IMR-90 (cell line): ENCODE results near the gene SPATA46. TPM values are rescaled to one million over a fixed set of nuclear protein-coding genes. Genes with fewer than 3 reads are reported as not detected.

Source experiments
- ATAC-seq: fragments of 200-7000 bp; cut with Tn5 transposase; 2 replicates; pipeline ENCODE4 v1.9.1; 2020; ENCODE audit warnings: low read depth, mild to moderate bottlenecking, moderate library complexity
- BruUV-seq: library from RNA; stranded (reverse); fragments of 400-500 nt; replicated peaks from 2 replicates; lab custom pipeline; 2021; lab: Mats Ljungman, UMichigan
- CTCF ChIA-PET: fragments of 300-600 bp; formaldehyde crosslinking; extraction: SDS; loops from one replicate; lab custom pipeline; 2021; ENCODE audit warnings: antibody characterized with exemption; lab: Yijun Ruan, JAX
- POLR2A ChIA-PET: fragments of 300-600 bp; sonication (Branson Sonifier 250); formaldehyde crosslinking; loops from one replicate; lab custom pipeline; 2022; ENCODE audit warnings: antibody characterized with exemption; ENCODE audit not compliant: unreplicated experiment; lab: Charles Lee
- DNase-seq: peaks from one replicate; pipeline ENCODE4 v3.0.0; 2013
- H2AFZ ChIP-seq: replicated peaks from 2 replicates; pipeline ENCODE3; 2013; ENCODE audit warnings: low read length, mild to moderate bottlenecking; ENCODE audit not compliant: poor library complexity
- H2AK5ac ChIP-seq: 2 replicates; pipeline ENCODE4 v1.6.1; 2013; ENCODE audit warnings: low read depth, low read length, inconsistent platforms
- H2AK9ac ChIP-seq: replicated peaks from 2 replicates; pipeline ENCODE3; 2013; ENCODE audit warnings: mild to moderate bottlenecking, low read depth, low read length, moderate library complexity; ENCODE audit not compliant: poor library complexity
- H2BK120ac ChIP-seq: 2 replicates; pipeline ENCODE4 v1.6.1; 2013; ENCODE audit warnings: low read depth, low read length, inconsistent platforms
- H2BK15ac ChIP-seq: 3 replicates; pipeline ENCODE4 v1.6.1; 2013; ENCODE audit warnings: low read depth, low read length, inconsistent platforms
- H2BK20ac ChIP-seq: 2 replicates; pipeline ENCODE4 v1.6.1; 2013; ENCODE audit warnings: low read depth, mild to moderate bottlenecking, inconsistent platforms, low read length, moderate library complexity
- H2BK5ac ChIP-seq: 2 replicates; pipeline ENCODE4 v1.6.1; 2013; ENCODE audit warnings: mild to moderate bottlenecking, low read depth, low read length, inconsistent platforms; ENCODE audit not compliant: poor library complexity, severe bottlenecking
- H3K14ac ChIP-seq: replicated peaks from 2 replicates; pipeline ENCODE4 v1.6.1; 2013; ENCODE audit warnings: low read depth, low read length, inconsistent platforms
- H3K18ac ChIP-seq: 2 replicates; pipeline ENCODE4 v1.6.1; 2013; ENCODE audit warnings: low read depth, low read length, control low read depth
- H3K23ac ChIP-seq: 2 replicates; pipeline ENCODE4 v1.6.1; 2013; ENCODE audit warnings: low read depth, low read length, inconsistent platforms
- H3K27ac ChIP-seq: 2 replicates; pipeline ENCODE4 v1.5.1; 2013; ENCODE audit warnings: mild to moderate bottlenecking, control low read depth, low read length; ENCODE audit not compliant: insufficient read depth
- H3K27me3 ChIP-seq: 2 replicates; pipeline ENCODE4 v1.6.1; 2013; ENCODE audit warnings: low read length; ENCODE audit not compliant: control insufficient read depth, insufficient read depth
- H3K36me3 ChIP-seq: 2 replicates; pipeline ENCODE4 v1.6.1; 2013; ENCODE audit warnings: low read length, mixed read lengths; ENCODE audit not compliant: control insufficient read depth, insufficient read depth
- H3K4ac ChIP-seq: 2 replicates; pipeline ENCODE4 v1.6.1; 2013; ENCODE audit warnings: low read depth, low read length, inconsistent platforms
- H3K4me1 ChIP-seq: 2 replicates; pipeline ENCODE4 v1.6.1; 2013; ENCODE audit warnings: low read length, mixed read lengths; ENCODE audit not compliant: control insufficient read depth, insufficient read depth
- H3K4me2 ChIP-seq: 2 replicates; pipeline ENCODE4 v1.6.1; 2013; ENCODE audit warnings: low read depth, mild to moderate bottlenecking, control low read depth, low read length, moderate library complexity
- H3K4me3 ChIP-seq: 2 replicates; pipeline ENCODE4 v1.5.1; 2013; ENCODE audit warnings: low read depth, mild to moderate bottlenecking, control low read depth, low read length, moderate library complexity; ENCODE audit not compliant: insufficient read depth
- H3K56ac ChIP-seq: 2 replicates; pipeline ENCODE4 v1.6.1; 2013; ENCODE audit warnings: low read length, inconsistent platforms; ENCODE audit not compliant: insufficient read depth; ENCODE audit errors: extremely low read depth
- H3K79me1 ChIP-seq, 2 experiments: 2 replicates each; pipeline ENCODE4 v1.6.1; 2013; ENCODE audit warnings: low read length in 2 of 2, inconsistent platforms in 1 of 2, low read depth in 1 of 2
- H3K9ac ChIP-seq: 2 replicates; pipeline ENCODE4 v1.6.1; 2013; ENCODE audit warnings: low read depth, low read length, control low read depth
- H3K9me1 ChIP-seq: 2 replicates; pipeline ENCODE4 v1.6.1; 2013; ENCODE audit warnings: low read length, inconsistent platforms; ENCODE audit not compliant: insufficient read depth
- H3K9me3 ChIP-seq: 2 replicates; pipeline ENCODE4 v1.6.1; 2013; ENCODE audit warnings: low read length; ENCODE audit not compliant: control insufficient read depth, insufficient read depth
- H4K20me1 ChIP-seq: 2 replicates; pipeline ENCODE4 v1.6.1; 2013; ENCODE audit warnings: low read length, inconsistent platforms; ENCODE audit not compliant: insufficient read depth
- H4K5ac ChIP-seq: 2 replicates; pipeline ENCODE4 v1.6.1; 2013; ENCODE audit warnings: mild to moderate bottlenecking, low read depth, low read length, control low read depth
- H4K8ac ChIP-seq, 2 experiments: 2 replicates each; pipeline ENCODE4 v1.6.1; 2013; ENCODE audit warnings: low read depth in 2 of 2, low read length in 2 of 2, control low read depth in 1 of 2, inconsistent platforms in 1 of 2
- H4K91ac ChIP-seq: 2 replicates; pipeline ENCODE4 v1.6.1; 2013; ENCODE audit warnings: low read depth, low read length, inconsistent platforms; ENCODE audit not compliant: insufficient read depth
- BHLHE40 ChIP-seq: fragments of 150-350 bp; IDR thresholded peaks from 2 replicates; pipeline ENCODE4 v1.6.1; 2016; ENCODE audit warnings: mild to moderate bottlenecking, low read depth, low read length
- CEBPB ChIP-seq: IDR thresholded peaks from 2 replicates; pipeline ENCODE4 v1.6.1; 2012; ENCODE audit warnings: low read depth, low read length, improper control_type of control experiment
- CHD1 ChIP-seq: IDR thresholded peaks from 2 replicates; pipeline ENCODE4 v1.6.1; 2012; ENCODE audit warnings: low read depth, low read length, improper control_type of control experiment
- FOS ChIP-seq: fragments of 150-350 bp; IDR thresholded peaks from 2 replicates; pipeline ENCODE4 v1.6.1; 2016; ENCODE audit warnings: low read depth, low read length
- MAFK ChIP-seq: IDR thresholded peaks from 2 replicates; pipeline ENCODE4 v1.6.1; 2012; ENCODE audit warnings: low read depth, low read length, improper control_type of control experiment
- MAZ ChIP-seq: IDR thresholded peaks from 2 replicates; pipeline ENCODE4 v1.6.1; 2012; ENCODE audit warnings: low read depth, mild to moderate bottlenecking, low read length, improper control_type of control experiment, moderate library complexity, borderline replicate concordance
- MXI1 ChIP-seq: IDR thresholded peaks from 2 replicates; pipeline ENCODE4 v1.6.1; 2012; ENCODE audit warnings: low read depth, mild to moderate bottlenecking, low read length, moderate library complexity, borderline replicate concordance
- NFE2L2 ChIP-seq: fragments of 150-350 bp; IDR thresholded peaks from 2 replicates; pipeline ENCODE4 v1.6.1; 2016; ENCODE audit warnings: low read depth, mild to moderate bottlenecking, low read length
- POLR2A ChIP-seq: IDR thresholded peaks from 2 replicates; pipeline ENCODE4 v1.6.1; 2012; ENCODE audit warnings: mild to moderate bottlenecking, low read depth, low read length
- RAD21 ChIP-seq: IDR thresholded peaks from 2 replicates; pipeline ENCODE4 v1.6.1; 2012; ENCODE audit warnings: low read length, improper control_type of control experiment
- RCOR1 ChIP-seq: IDR thresholded peaks from 2 replicates; pipeline ENCODE4 v1.6.1; 2012; ENCODE audit warnings: mild to moderate bottlenecking, low read length, improper control_type of control experiment; ENCODE audit not compliant: insufficient replicate concordance
- RFX5 ChIP-seq: IDR thresholded peaks from 2 replicates; pipeline ENCODE4 v1.8.0; 2012; ENCODE audit warnings: low read depth, mild to moderate bottlenecking, low read length, moderate library complexity
- SMC3 ChIP-seq: fragments of 150-350 bp; IDR thresholded peaks from 2 replicates; pipeline ENCODE4 v1.6.1; 2016; ENCODE audit warnings: low read depth, mild to moderate bottlenecking, antibody characterized with exemption, low read length, moderate library complexity
- WGBS, 2 experiments: methylation state at CpG; one replicate each; pipeline versions ENCODE4 v1.1.5 to v1.1.7; 2013; ENCODE audit warnings: missing lambda C conversion rate in 2 of 2; ENCODE audit not compliant: insufficient read length in 1 of 2; ENCODE audit errors: extremely low coverage in 2 of 2; 5-methylcytosine and 5-hydroxymethylcytosine counted together
- dilution Hi-C: fragments of 300-500 bp; cut with HindIII; formaldehyde crosslinking; loops from one replicate; pipeline ENCODE4 v1.14.3; 2018; ENCODE audit warnings: low sequenced_read_pairs; ENCODE audit not compliant: unreplicated experiment
- in situ Hi-C: fragments of 300-500 bp; cut with MboI; formaldehyde crosslinking; loops from 3 replicates; pipeline ENCODE4 v1.14.3; 2019; ENCODE audit warnings: low sequenced_read_pairs, inconsistent platforms, mixed read lengths
- intact Hi-C: fragments of 100-400 bp; cut with micrococcal nuclease; formaldehyde crosslinking; loops from 2 replicates; pipeline ENCODE4 v1.10.0; 2022
- polyA plus RNA-seq, 3 experiments: library from polyadenylated mRNA; depleted of rRNA; stranded (reverse); fragments of >200 nt; gene quantifications; 2 replicates each; pipeline ENCODE4 v1.2.3, GENCODE V29; 2012; ENCODE audit warnings: low replicate concordance in 1 of 3
- total RNA-seq: library from RNA; depleted of rRNA; stranded (reverse); fragments of >200 nt; gene quantifications from 2 replicates; pipeline ENCODE4 v1.2.3, GENCODE V29; 2012
- TF ChIP-seq, protein P1 (sequence below): conservative IDR thresholded peaks from 2 replicates; pipeline ENCODE4 v1.5.1; 2012; ENCODE audit warnings: mild to moderate bottlenecking, low read depth, low read length, improper control_type of control experiment
- TF ChIP-seq, protein P2 (sequence below): fragments of 150-350 bp; IDR thresholded peaks from 2 replicates; pipeline ENCODE4 v1.6.1; 2017; ENCODE audit warnings: mild to moderate bottlenecking, antibody characterized with exemption, low read length, low read depth
- TF ChIP-seq, protein P3 (sequence below): fragments of 150-350 bp; IDR thresholded peaks from 2 replicates; pipeline ENCODE4 v1.6.1; 2016; ENCODE audit warnings: low read depth, mild to moderate bottlenecking, low read length, moderate library complexity, borderline replicate concordance

Gene SPATA46
- total and polyA plus RNA-seq, 2 of the 4 experiments (the other 2 are of a cell fraction): not detected

DNA sequence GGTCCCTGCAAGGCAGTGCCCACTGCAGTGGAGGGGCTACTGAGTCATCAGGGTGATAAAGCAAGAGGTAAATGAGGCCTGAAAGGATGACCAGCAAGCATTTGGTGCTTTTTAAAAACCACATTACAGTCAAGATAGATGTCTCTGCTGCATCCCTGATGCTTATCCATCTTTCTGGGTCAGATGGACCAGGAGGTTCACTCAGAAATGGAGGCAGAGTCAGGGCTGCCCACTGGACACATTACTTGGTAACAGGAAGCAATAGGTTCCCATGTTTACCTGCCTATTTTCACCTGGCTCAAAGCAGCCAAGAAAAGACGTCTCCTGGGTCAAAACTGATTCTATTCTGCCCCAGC, 3.6 kb downstream of the SPATA46 start:
- H3K18ac ChIP-seq: no peak overlapping the region
- ChIA-PET CTCF (no interaction called here), POLR2A (no interaction called here)
- H3K4ac ChIP-seq: no peak overlapping the region
- intact Hi-C loops (no loop called here), dilution Hi-C loops (no loop called here), in situ Hi-C loops (no loop called here)
- H3K27ac ChIP-seq: no peak overlapping the region
- no peaks in the 10 kb centered on the region for H3K9me3 ChIP-seq
- no peak overlapping the region for H2BK15ac ChIP-seq
- H2AK5ac ChIP-seq: no peak overlapping the region
- no peak overlapping the region for H3K9ac ChIP-seq
- H2BK5ac ChIP-seq: no peak overlapping the region
- no peak overlapping the region for H4K91ac ChIP-seq
- no TSS peak for BruUV-seq
- no peak overlapping the region for H3K4me3 ChIP-seq
- no peak overlapping the region for H2BK120ac ChIP-seq
- H3K79me1 ChIP-seq: no peaks in the 10 kb centered on the region
- H3K14ac ChIP-seq: no peak overlapping the region
- DNase-seq: no peak
- TF ChIP-seq RAD21 (no peak), CEBPB (no peak), POLR2A (no peak), RFX5 (no peak), CHD1 (no peak), MAFK (no peak), MXI1 (no peak), NFE2L2 (no peak), BHLHE40 (no peak), MAZ (no peak), RCOR1 (no peak), FOS (no peak), SMC3 (no peak)
- TF ChIP-seq, protein P1, sequence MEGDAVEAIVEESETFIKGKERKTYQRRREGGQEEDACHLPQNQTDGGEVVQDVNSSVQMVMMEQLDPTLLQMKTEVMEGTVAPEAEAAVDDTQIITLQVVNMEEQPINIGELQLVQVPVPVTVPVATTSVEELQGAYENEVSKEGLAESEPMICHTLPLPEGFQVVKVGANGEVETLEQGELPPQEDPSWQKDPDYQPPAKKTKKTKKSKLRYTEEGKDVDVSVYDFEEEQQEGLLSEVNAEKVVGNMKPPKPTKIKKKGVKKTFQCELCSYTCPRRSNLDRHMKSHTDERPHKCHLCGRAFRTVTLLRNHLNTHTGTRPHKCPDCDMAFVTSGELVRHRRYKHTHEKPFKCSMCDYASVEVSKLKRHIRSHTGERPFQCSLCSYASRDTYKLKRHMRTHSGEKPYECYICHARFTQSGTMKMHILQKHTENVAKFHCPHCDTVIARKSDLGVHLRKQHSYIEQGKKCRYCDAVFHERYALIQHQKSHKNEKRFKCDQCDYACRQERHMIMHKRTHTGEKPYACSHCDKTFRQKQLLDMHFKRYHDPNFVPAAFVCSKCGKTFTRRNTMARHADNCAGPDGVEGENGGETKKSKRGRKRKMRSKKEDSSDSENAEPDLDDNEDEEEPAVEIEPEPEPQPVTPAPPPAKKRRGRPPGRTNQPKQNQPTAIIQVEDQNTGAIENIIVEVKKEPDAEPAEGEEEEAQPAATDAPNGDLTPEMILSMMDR: no peak
- TF ChIP-seq, protein P2, sequence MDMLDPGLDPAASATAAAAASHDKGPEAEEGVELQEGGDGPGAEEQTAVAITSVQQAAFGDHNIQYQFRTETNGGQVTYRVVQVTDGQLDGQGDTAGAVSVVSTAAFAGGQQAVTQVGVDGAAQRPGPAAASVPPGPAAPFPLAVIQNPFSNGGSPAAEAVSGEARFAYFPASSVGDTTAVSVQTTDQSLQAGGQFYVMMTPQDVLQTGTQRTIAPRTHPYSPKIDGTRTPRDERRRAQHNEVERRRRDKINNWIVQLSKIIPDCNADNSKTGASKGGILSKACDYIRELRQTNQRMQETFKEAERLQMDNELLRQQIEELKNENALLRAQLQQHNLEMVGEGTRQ: no peak
- TF ChIP-seq, protein P3, sequence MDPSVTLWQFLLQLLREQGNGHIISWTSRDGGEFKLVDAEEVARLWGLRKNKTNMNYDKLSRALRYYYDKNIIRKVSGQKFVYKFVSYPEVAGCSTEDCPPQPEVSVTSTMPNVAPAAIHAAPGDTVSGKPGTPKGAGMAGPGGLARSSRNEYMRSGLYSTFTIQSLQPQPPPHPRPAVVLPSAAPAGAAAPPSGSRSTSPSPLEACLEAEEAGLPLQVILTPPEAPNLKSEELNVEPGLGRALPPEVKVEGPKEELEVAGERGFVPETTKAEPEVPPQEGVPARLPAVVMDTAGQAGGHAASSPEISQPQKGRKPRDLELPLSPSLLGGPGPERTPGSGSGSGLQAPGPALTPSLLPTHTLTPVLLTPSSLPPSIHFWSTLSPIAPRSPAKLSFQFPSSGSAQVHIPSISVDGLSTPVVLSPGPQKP: no peak
- ATAC-seq: no peak
- H2BK20ac ChIP-seq: no peak overlapping the region
- H3K4me2 ChIP-seq: no peak overlapping the region
- H3K36me3 ChIP-seq: no peaks in the 10 kb centered on the region
- H4K20me1 ChIP-seq: no peaks in the 10 kb centered on the region
- H2AK9ac ChIP-seq: no peak overlapping the region
- H4K8ac ChIP-seq: no peak overlapping the region
- no peaks in the 10 kb centered on the region for H3K9me1 ChIP-seq
- H3K4me1 ChIP-seq: no peaks in the 10 kb centered on the region
- WGBS, 2 experiments: no CpG with 5 or more reads among the region's 1 CpG
- peaks cover 16% of the 10 kb centered on the region for H3K27me3 ChIP-seq
- no peak overlapping the region for H3K56ac ChIP-seq
- no peak overlapping the region for H4K5ac ChIP-seq
- no peak overlapping the region for H3K23ac ChIP-seq
- H2AFZ ChIP-seq: no peak overlapping the region
